Urinary bladder (tissue), 4 donors: ENCODE data around the gene HOXA10. TPM values are rescaled to one million over a fixed set of nuclear protein-coding genes. Genes with fewer than 3 reads are reported as not detected.

Experiments
- DNase-seq: peaks from one replicate; pipeline ENCODE4 v3.0.0-alpha.2; 2015; ENCODE audit errors: extremely low spot score
- H3K27ac ChIP-seq: one replicate; pipeline ENCODE4 v1.5.1; 2013; ENCODE audit warnings: low read depth, mild to moderate bottlenecking, moderate library complexity
- H3K36me3 ChIP-seq: one replicate; pipeline ENCODE4 v1.6.1; 2013; ENCODE audit warnings: mild to moderate bottlenecking, moderate library complexity; ENCODE audit not compliant: insufficient read depth
- H3K4me1 ChIP-seq: one replicate; pipeline ENCODE4 v1.6.1; 2013; ENCODE audit warnings: mild to moderate bottlenecking, moderate library complexity; ENCODE audit not compliant: insufficient read depth
- H3K4me3 ChIP-seq: one replicate; pipeline ENCODE4 v1.5.1; 2013; ENCODE audit warnings: low read depth, low read length
- WGBS: extraction: QIAGEN DNeasy Blood & Tissue Kit; methylation state at CpG from one replicate; pipeline ENCODE4 v1.1.7; 2013; 5-methylcytosine and 5-hydroxymethylcytosine counted together
- polyA plus RNA-seq: library from polyadenylated mRNA; stranded (reverse); fragments of 200-250 nt; gene quantifications from one replicate; pipeline ENCODE4 v1.2.3, GENCODE V29; 2013
- total RNA-seq: library from RNA; depleted of rRNA; stranded (reverse); fragments of >200 nt; gene quantifications from one replicate; pipeline ENCODE4 v1.2.3, GENCODE V29; 2014
- donor health status: healthy with polysubstance abuse.
- donor health status: healthy.

The HOXA10 gene
- total and polyA plus RNA-seq, 2 donors: 23.2 to 44.9 TPM

GRCh38 chr7:27158436-27159265, 15.5 kb downstream of the HOXA10 start:
- Histone ChIP-seq H3K4me1 (no peaks in the 10 kb centered on the region), H3K27ac (no peak overlapping the region), H3K4me3 (no peak overlapping the region), H3K36me3 (no peaks in the 10 kb centered on the region)
- WGBS: 88% methylated on average over 35 of the region's 35 CpGs
- DNase-seq: no peak

- no peaks in the 10 kb centered on the region for H3K4me1 ChIP-seq
- WGBS: 82% methylated on average over 30 of the region's 30 CpGs
- no peak for DNase-seq
- no peak overlapping the region for H3K27ac ChIP-seq
- H3K4me3 ChIP-seq: no peak overlapping the region
- no peaks in the 10 kb centered on the region for H3K36me3 ChIP-seq
Observed at GRCh38 chr7:27157702-27158431, 16.3 kb downstream of the HOXA10 start.

GRCh38 chr7:27156916-27157701, 17.0 kb downstream of the HOXA10 start:
- WGBS: 38% methylated on average over 30 of the region's 30 CpGs
- DNase-seq: no peak
- H3K4me3 ChIP-seq: peak overlapping the region; percentile 62
- H3K4me1 ChIP-seq: no peaks in the 10 kb centered on the region
- no peak overlapping the region for H3K27ac ChIP-seq
- H3K36me3 ChIP-seq: no peaks in the 10 kb centered on the region

GRCh38 chr7:27156508-27156898, 17.6 kb downstream of the HOXA10 start, which contains the start of gene HOXA7:
Gene HOXA7, minus strand, starts transcription at chr7:27156675. Its CDS starts 130 bp downstream, at chr7:27156545.
- H3K4me1 ChIP-seq: no peaks in the 10 kb centered on the region
- H3K36me3 ChIP-seq: no peaks in the 10 kb centered on the region
- peak within 1 kb of the TSS; percentile 62 for H3K4me3 ChIP-seq
- peak within 1 kb of the TSS; percentile 88 for H3K27ac ChIP-seq
- DNase-seq: no peak
- under 1% methylated on average over 33 of the region's 33 CpGs for WGBS

GRCh38 chr7:27155816-27156507, 18.2 kb downstream of the HOXA10 start:
- Histone ChIP-seq H3K27ac (peak overlapping the region; percentile 88), H3K4me1 (no peaks in the 10 kb centered on the region), H3K36me3 (no peaks in the 10 kb centered on the region), H3K4me3 (peak overlapping the region; percentile 62)
- WGBS: under 1% methylated on average over 63 of the region's 63 CpGs
- DNase-seq: no peak

GRCh38 chr7:27154901-27155815, 19.0 kb downstream of the HOXA10 start:
- WGBS: 69% methylated on average over 48 of the region's 48 CpGs
- DNase-seq: no peak
- no peak overlapping the region for H3K27ac ChIP-seq
- H3K4me3 ChIP-seq: peak overlapping the region; percentile 62
- H3K36me3 ChIP-seq: no peaks in the 10 kb centered on the region
- no peaks in the 10 kb centered on the region for H3K4me1 ChIP-seq

GRCh38 chr7:27154369-27154768, 19.8 kb downstream of the HOXA10 start:
- Histone ChIP-seq H3K4me3 (no peak overlapping the region), H3K36me3 (no peaks in the 10 kb centered on the region), H3K27ac (no peak overlapping the region), H3K4me1 (no peaks in the 10 kb centered on the region)
- WGBS: 93% methylated on average over 10 of the region's 10 CpGs
- DNase-seq: no peak

- Histone ChIP-seq H3K36me3 (no peaks in the 10 kb centered on the region), H3K27ac (no peak overlapping the region), H3K4me3 (no peak overlapping the region), H3K4me1 (no peaks in the 10 kb centered on the region)
- no peak for DNase-seq
- WGBS: 95% methylated on average over 3 of the region's 3 CpGs
Observed at GRCh38 chr7:27153526-27153925, 20.6 kb downstream of the HOXA10 start.

- Histone ChIP-seq H3K4me3 (peak overlapping the region; percentile 56), H3K36me3 (no peaks in the 10 kb centered on the region), H3K4me1 (no peaks in the 10 kb centered on the region), H3K27ac (peak overlapping the region; percentile 93)
- no peak for DNase-seq
- WGBS: 46% methylated on average over 22 of the region's 22 CpGs
Observed at GRCh38 chr7:27152816-27153442, 21.2 kb downstream of the HOXA10 start.

- WGBS: 2% methylated on average over 53 of the region's 53 CpGs
- H3K36me3 ChIP-seq: no peaks in the 10 kb centered on the region
- H3K27ac ChIP-seq: peak within 1 kb of the TSS; percentile 94
- peak within 1 kb of the TSS; percentile 56 for H3K4me3 ChIP-seq
- no peaks in the 10 kb centered on the region for H3K4me1 ChIP-seq
- DNase-seq: no peak
Observed at GRCh38 chr7:27151931-27152815, 21.9 kb downstream of the HOXA10 start, which contains the start of gene HOXA3. Gene HOXA3, minus strand, starts transcription at chr7:27152583. Its CDS starts 41,943 bp downstream, at chr7:27110640.

- DNase-seq: no peak
- Histone ChIP-seq H3K4me3 (peak overlapping the region; percentile 56), H3K36me3 (no peaks in the 10 kb centered on the region), H3K4me1 (no peaks in the 10 kb centered on the region), H3K27ac (peak overlapping the region; percentile 94)
- 1% methylated on average over 27 of the region's 27 CpGs for WGBS
Observed at GRCh38 chr7:27151341-27151930, 22.7 kb downstream of the HOXA10 start.
